ENCODE results near the gene CLCN5.

- TF ChIP-seq CTCF (IDR thresholded peaks at IDR 0.05) (no peak), POLR2A (IDR thresholded peaks at IDR 0.05) (no peak), POLR2AphosphoS5 (IDR thresholded peaks at IDR 0.05) (no peak)
Measured at GRCh38 chrX:49977319-49978090, 55.1 kb downstream of the CLCN5 start.

Measured in prostate gland (tissue), 2 donors.